Myocyte (in vitro differentiated cells): ENCODE data around the gene ADAM33. TPM values are rescaled to one million over a fixed set of nuclear protein-coding genes. Genes with fewer than 3 reads are reported as not detected.

Source experiments
- DNase-seq: peaks from one replicate; pipeline ENCODE4 v3.0.0-alpha.2; 2012; ENCODE audit warnings: low read depth
- total RNA-seq: library from RNA; depleted of rRNA; stranded (reverse); fragments of >200 nt; gene quantifications from 2 replicates; pipeline ENCODE4 v1.2.3, GENCODE V29; 2014

ADAM33 gene
- total RNA-seq, 1 donor from 2014 or later, result 0.72 TPM

DNA sequence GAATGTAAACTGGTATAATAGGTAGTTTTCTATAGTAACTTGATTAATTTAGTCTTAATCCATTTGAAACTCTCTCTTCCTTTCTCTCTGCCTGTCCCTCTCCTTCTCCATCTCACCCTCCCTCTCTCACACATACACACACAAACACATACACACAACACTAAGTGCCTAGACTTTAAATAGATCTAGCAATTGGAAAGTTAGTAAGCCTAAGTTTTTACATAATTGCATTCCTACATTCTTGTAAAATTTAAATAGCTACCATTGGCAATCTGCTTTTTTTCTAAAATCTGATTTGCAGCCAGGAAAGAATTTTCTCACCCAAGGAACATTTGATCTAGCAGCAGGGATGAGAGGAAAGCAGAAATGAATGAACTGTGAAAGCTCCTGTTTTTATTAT lies 34.3 kb downstream of the ADAM33 start:
- no peak for DNase-seq

- no peak for DNase-seq
Measured at GRCh38 chr20:3646651-3647050, 35.2 kb downstream of the ADAM33 start.

DNA sequence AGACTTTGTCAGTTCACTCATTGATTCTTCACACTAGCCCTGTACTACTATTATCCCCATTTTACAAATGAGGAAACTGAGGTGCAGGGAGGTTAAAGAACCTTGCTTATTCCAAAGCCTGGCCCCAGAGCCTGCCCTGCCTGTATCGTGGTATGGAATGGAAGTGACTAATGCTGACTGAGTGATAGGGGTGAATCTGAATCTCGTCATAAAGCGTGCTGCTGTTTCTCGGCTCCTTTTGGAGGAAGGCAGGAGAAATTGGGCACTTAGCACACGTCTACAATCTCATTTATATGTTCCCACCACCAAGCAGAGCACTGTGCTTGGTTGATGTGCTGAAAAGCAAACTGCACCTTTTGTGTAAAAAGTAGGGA lies 35.8 kb downstream of the ADAM33 start:
- no peak for DNase-seq

DNA sequence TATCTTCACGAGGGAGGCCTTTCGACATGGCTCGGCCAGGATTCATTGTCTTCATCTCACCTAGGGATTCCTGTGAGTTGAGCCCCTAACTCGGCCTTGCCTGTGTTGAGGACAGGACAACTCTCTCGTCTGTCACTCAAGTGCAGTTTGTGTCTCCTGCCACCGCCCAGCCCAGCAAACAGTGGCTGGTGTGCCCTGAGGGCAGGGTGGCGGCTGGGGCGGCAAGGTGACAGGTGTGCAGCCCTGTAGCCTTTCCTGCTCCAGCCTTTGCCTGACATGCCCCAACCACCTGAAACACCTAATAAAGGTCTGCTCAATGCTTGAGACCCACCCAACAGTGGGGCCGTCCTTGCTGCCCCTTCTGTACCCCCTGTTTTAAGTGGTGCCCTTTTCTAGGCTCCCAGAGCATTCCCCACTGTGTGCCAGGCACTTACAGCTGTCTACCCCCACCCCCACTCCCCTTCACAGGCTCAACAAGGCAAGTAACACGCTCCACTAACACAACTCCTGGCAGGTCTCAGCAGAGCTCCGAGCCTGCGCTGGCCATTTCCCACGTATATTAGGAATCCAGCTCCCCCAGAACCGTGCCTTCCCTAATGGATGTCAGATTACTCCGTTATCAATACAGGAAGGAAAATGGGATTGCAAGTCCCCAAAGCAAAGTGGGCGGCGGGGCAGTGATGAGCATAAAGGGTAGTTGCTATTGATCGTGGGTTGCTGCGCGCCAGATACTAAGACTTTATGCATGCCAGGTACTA lies 36.3 kb downstream of the ADAM33 start:
- DNase-seq, result no peak

DNA sequence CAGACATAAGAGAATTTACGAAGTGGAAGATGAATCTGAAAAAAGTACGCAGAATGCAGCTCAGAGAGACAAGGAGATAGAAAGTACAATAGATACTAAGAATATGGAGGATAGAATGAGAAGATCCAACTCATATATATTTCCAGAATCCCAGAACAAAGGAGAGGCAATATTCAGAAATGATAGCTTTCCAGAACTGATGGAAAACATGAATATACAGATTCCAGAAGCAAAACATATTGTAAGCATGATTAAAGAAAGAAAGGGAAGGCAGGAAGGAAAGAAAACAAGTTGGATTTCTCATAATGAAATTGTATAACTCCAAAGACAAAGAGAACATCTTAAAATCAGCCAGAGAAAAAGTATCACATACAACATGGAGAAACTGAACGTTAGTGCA lies 41.6 kb downstream of the ADAM33 start:
- DNase-seq, result no peak

DNA sequence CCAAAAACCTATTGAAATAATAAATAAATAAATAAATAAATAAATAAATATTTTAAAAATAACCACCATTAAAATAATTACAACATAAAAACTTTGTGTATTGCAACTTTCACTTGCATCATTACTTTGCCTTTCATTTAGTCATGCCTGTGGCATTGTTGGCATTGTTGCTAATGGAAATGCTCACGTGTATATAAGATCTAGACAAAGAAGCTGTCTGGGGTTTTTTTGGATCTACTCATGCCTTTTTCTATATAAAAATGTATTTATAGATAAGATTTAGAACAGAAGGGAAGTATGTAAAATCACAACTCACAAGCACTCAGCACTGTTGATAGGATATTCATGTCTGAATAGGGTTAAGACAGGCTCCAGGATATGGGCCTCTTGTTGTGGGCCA lies 46.5 kb downstream of the ADAM33 start:
- no peak for DNase-seq

GRCh38 chr20:3633913-3634478 lies 47.8 kb downstream of the ADAM33 start:
- no peak for DNase-seq

GRCh38 chr20:3632311-3633004 lies 49.4 kb downstream of the ADAM33 start:
- no peak for DNase-seq

DNA sequence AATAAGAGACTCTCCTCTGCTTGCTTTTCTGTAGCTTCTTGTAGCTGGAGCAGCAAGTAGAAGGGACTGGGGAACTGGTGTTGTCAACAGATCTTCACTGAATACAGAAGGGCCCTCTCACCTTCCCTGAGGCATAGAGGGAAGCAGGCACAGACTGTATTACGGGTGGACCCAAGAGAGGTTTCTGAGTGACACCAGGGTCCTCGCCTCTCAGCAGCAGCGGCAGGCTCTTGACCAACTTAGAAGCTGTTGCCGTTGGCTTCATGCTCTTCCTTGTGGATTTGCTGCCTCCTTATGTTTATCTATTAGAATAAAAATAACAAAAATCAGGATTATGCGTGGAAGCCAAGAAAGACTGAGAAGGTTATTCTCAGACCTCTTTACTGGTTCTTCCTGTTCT lies 50.3 kb downstream of the ADAM33 start:
- no peak for DNase-seq

- DNase-seq, result no peak
Measured at GRCh38 chr20:3630429-3630828, 51.4 kb downstream of the ADAM33 start.

GRCh38 chr20:3629893-3630292 lies 51.9 kb downstream of the ADAM33 start:
- DNase-seq, result no peak

DNA sequence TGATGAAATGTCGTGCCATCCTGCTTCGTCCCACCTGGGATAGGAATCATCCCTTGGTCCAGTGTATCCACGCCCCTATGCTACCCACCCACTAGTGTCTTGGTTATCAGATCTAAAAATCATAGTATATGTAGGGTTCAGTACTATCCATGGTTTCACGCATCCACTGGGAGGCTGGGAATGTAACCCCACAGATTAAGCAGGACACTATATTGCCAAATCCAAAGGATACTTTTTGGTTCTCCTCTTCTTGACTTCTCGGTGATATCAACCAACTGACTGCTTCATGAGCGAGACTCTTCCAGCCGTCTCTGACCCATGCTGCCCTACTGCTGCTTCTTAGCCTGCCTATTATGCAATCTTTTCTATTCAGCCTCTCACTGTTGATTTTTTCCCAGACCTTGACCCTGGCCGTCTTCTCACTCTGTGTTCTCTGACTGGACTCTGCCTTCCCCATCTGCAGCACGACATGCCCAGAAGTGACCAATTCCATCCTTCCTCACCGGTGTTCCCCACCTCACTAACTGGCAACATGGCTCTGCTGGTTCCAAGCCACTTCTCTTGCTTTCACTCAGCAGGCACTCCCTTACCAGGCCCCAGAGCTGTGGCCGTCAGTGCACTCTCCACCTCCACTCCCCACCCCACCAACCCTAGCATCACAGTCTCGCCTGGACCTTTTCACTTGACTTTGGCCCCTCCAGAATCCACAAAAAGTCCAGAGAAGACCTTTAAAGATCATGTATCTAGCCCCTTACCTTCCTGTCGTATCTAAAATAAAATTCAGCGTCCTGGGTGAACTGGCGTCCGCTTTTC lies 53.1 kb downstream of the ADAM33 start:
- no peak for DNase-seq

DNA sequence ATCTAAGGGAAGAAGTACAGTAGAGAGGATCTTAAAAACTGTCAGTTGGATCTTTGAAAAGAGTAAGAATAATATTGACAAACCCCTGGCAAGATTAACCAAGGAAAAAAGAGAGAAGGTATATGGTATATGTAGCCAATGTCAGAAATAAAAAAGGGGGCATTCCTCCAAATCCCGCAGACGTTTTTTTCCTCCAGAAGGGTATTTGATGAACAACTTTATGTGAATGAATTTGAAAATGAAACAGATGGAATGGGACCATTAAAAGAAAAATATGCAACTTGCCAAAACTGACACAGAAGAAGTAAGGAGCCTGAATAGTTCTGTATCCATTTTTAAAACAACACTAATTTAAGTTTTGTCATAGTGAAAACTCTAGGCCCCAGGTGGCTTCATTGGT lies 54.3 kb downstream of the ADAM33 start:
- no peak for DNase-seq

DNA sequence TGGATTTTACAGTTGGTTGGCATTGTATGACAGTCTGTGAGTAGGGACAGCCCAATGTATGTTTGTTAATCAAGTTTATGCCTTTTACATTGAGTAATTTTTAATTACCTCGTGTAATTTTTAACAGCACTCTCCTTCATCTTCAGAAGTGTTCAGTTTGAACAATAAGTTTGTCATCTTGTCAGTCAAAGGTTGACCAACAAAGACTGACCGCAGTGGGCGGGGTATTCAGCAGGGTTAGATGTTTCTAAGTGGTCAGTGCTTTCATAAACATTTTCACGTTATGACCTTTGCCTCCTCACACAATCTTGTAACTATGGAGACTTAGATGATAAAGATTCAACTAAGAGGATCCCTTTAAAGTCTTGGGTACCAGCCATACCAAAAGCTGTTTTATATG lies 59.4 kb downstream of the ADAM33 start:
- DNase-seq, result no peak

DNA sequence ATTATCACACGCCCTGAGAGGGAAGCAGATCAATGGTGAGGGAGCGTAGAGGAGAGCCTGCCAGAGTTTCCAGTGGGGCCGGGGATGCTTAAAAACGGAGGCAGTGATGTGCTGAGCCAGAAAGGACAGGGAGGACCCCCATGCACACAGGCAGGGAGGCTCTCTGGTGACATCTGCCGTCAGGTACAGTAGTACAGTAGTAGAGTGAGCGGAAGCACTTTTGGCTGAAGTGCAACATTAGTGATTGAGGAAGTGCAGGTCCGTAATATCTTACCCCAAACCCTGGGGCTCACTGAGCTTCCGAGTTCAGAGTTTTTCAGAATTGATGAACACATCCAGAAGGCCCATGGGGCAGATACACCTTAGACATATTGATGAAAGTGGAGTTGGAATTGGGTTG lies 60.7 kb downstream of the ADAM33 start:
- no peak for DNase-seq

Other genes with a start within 250 kb of the ADAM33 start
- gene ATRN, start 211.0 kb downstream of the ADAM33 start, total RNA-seq, result 30.1 and 33.5 TPM in 2 replicates
- gene GFRA4, start 18.6 kb downstream of the ADAM33 start, total RNA-seq, result not detected in 2 replicates
- 0.53 and 1.3 TPM in 2 replicates for gene SIGLEC1, start 30.6 kb upstream of the ADAM33 start, total RNA-seq
- gene HSPA12B, start 50.7 kb upstream of the ADAM33 start, total RNA-seq, result not detected in 2 replicates
- gene ADISSP, start 85.7 kb upstream of the ADAM33 start, total RNA-seq, result 40.8 and 42.4 TPM in 2 replicates
- 0.11 TPM in 1 of 2 replicates, not detected in the other for gene SPEF1, start 99.4 kb upstream of the ADAM33 start, total RNA-seq
- gene CENPB, start 104.7 kb upstream of the ADAM33 start, total RNA-seq, result 86.0 and 88.2 TPM in 2 replicates
- 127 and 211 TPM in 2 replicates for gene CDC25B, start 114.3 kb upstream of the ADAM33 start, total RNA-seq
- gene AP5S1, start 138.5 kb upstream of the ADAM33 start, total RNA-seq, result 23.8 and 24.6 TPM in 2 replicates
- gene MAVS, start 164.8 kb upstream of the ADAM33 start, total RNA-seq, result 21.3 and 26.7 TPM in 2 replicates
- gene PANK2, start 207.4 kb upstream of the ADAM33 start, total RNA-seq, result 31.6 and 37.7 TPM in 2 replicates